Measurements from ENCODE around the gene CENPVL3. TPM values are rescaled to one million over a fixed set of nuclear protein-coding genes. Genes with fewer than 3 reads are reported as not detected.
"Not testable (repeated sequence)": the region's sequence is repeated elsewhere in the genome, so short reads cannot be mapped to it uniquely, and the experiment has no call there.

Gene CENPVL3
- total RNA-seq, result 4.6 and 5.4 TPM in 2 replicates
- long read RNA-seq, partial matches to known transcripts, result 0 of 3 reads
- long read RNA-seq, other reads (novel, unspliced or antisense), result 0 of 3 reads

DNA sequence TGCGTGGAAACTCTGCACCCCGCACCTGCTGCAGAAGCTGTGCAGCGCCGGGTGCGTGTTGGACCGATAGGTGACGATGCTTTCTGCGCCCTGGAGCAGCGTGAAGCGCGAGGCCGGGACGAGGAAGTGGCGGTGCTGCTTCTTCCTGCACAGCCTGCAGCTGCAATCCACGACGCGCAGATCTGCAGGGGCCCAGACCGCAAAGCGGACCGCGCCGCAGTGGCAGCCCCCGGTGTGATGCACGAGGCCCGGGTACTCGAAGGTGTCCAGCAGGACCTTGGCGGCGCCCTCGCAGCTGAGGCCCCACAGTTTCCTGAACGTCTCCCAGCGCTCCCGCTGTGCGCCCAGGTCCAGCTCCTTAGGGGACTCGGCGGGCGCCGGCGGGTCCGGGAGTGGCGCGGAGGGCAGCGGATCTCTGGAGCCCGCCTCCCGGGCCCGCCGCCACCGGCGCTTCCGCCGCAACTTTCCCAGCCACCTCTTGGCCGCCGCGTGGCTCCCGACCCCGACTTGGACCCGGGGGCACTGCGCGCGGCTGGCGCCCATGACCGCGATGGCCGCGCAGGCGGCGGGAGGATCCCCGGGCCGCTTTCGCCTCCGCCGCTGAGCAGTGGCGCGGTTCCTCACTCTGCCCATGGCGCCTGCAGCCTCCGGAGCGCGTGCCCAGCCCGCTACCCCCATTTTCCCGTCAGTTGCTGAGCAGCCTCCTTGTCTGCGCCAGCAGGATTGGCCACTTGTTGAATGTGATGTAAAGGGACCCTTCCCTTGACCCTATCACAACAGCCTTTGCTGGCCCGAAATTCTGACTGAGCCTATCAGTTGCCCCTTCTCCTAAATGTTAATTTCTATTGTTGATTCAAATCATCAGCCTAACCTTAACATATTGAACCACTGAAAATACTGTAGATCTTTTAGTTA, at the start of gene CENPVL3:
CENPVL3 (minus strand) TSS at position 672 of the 915 bp plus-strand sequence; CDS start at position 633, 39 bp downstream.
- Mint-ChIP-seq H3K27ac (peak within 1 kb of the TSS; percentile 54), H3K27me3 (peaks cover 11% of the 10 kb centered on the region), H3K4me3 (ENCODE audit: low read depth) (peak within 1 kb of the TSS; percentile 83), H3K9me3 (ENCODE audit: low read depth) (peaks cover 32% of the 10 kb centered on the region)
- H3K4me1 Mint-ChIP-seq (ENCODE audit: low read depth); H3K36me3 Mint-ChIP-seq (ENCODE audit: insufficient read depth): not testable (repeated sequence)
- DNase-seq (ENCODE audit: low spot score, unreplicated experiment), result peak; percentile 18

DNA sequence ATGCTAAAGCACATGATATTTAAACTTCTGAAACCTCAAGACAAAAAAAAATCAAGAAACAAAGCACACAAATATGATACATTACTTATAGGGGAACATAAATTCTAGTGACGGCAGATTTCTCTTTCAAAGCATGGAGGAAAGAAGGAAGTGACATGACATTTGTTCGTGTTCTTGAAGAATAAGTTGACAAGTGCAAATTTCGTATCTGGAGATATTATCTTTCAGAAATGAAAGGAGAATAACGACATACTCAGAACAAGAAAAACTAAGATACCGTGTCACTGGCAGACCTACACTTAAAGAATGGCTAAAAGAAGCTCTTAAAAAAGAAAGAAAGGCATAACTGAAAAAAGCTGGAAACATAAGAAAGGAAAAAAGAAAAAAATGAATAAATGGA, 47.3 kb upstream of the CENPVL3 start:
- Mint-ChIP-seq H3K27me3 (peaks cover 6% of the 10 kb centered on the region), H3K36me3 (ENCODE audit: insufficient read depth) (no peaks in the 10 kb centered on the region), H3K9me3 (ENCODE audit: low read depth) (peaks cover 20% of the 10 kb centered on the region), H3K27ac (no peak overlapping the region), H3K4me3 (ENCODE audit: low read depth) (no peak overlapping the region), H3K4me1 (ENCODE audit: low read depth) (no peaks in the 10 kb centered on the region)
- TF ChIP-seq, protein P1, sequence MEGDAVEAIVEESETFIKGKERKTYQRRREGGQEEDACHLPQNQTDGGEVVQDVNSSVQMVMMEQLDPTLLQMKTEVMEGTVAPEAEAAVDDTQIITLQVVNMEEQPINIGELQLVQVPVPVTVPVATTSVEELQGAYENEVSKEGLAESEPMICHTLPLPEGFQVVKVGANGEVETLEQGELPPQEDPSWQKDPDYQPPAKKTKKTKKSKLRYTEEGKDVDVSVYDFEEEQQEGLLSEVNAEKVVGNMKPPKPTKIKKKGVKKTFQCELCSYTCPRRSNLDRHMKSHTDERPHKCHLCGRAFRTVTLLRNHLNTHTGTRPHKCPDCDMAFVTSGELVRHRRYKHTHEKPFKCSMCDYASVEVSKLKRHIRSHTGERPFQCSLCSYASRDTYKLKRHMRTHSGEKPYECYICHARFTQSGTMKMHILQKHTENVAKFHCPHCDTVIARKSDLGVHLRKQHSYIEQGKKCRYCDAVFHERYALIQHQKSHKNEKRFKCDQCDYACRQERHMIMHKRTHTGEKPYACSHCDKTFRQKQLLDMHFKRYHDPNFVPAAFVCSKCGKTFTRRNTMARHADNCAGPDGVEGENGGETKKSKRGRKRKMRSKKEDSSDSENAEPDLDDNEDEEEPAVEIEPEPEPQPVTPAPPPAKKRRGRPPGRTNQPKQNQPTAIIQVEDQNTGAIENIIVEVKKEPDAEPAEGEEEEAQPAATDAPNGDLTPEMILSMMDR (IDR thresholded peaks at IDR 0.05; ENCODE audit: unreplicated experiment), result no peak
- DNase-seq (ENCODE audit: low spot score, unreplicated experiment), result no peak

DNA sequence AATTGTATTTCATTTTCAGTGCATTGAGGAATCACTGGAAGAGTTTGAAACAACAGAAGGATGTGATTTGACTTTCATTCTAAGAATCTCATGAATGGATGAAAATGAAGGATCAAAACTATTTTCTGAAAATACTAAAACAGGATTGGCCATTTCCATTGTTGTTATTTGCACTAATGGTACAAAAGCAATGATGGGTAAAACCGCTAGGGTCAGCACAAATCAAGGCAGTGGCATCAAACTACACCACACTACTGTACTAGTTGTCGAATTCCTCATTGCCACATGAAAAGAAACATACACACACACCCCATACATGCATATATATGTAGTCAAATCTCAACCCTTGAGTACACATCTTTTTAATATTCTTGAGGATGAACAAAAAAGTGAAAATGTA, 24.7 kb upstream of the CENPVL3 start:
- TF ChIP-seq, protein P1 (IDR thresholded peaks at IDR 0.05; ENCODE audit: unreplicated experiment), result no peak
- H3K4me3 Mint-ChIP-seq (ENCODE audit: low read depth), result no peak overlapping the region
- H3K36me3 Mint-ChIP-seq (ENCODE audit: insufficient read depth), result no peaks in the 10 kb centered on the region
- no peak for DNase-seq (ENCODE audit: low spot score, unreplicated experiment)
- no peak overlapping the region for H3K27ac Mint-ChIP-seq
- H3K4me1 Mint-ChIP-seq (ENCODE audit: low read depth), result no peaks in the 10 kb centered on the region
- peaks cover 23% of the 10 kb centered on the region for H3K9me3 Mint-ChIP-seq (ENCODE audit: low read depth)
- peaks cover 13% of the 10 kb centered on the region for H3K27me3 Mint-ChIP-seq

DNA sequence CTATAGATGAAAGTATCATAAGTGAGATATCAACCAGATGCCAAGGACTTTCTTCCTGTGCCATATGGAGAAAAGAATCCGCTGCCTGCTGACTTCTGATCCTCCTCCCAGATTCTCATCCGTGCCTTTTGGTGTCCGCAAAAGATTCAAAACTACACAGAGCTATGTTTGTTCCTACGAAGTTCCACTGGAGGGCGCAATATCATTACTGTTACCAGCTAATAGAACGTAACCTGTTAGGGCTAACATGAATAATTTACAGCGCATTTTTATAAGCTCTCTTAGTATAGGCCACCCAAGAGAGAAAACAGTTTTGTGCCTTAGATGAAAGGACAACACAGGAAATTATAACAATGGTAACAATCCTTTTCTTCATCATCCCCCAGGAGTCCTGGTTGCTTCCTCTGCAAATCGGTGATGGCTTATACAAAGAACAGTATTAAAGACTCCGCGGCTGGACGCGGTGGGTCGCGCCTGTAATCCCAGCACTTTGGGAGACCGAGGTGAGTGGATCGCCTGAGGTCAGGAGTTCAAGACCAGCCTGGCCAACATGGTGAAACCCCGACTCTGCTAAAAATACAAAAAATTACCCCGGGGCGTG, 22.8 kb upstream of the CENPVL3 start:
- H3K36me3 Mint-ChIP-seq (ENCODE audit: insufficient read depth), result no peaks in the 10 kb centered on the region
- H3K4me3 Mint-ChIP-seq (ENCODE audit: low read depth), result no peak overlapping the region
- H3K27me3 Mint-ChIP-seq, result peaks cover 13% of the 10 kb centered on the region
- peaks cover 14% of the 10 kb centered on the region for H3K9me3 Mint-ChIP-seq (ENCODE audit: low read depth)
- TF ChIP-seq, protein P1 (IDR thresholded peaks at IDR 0.05; ENCODE audit: unreplicated experiment), result peak; percentile 67
- no peak overlapping the region for H3K27ac Mint-ChIP-seq
- no peaks in the 10 kb centered on the region for H3K4me1 Mint-ChIP-seq (ENCODE audit: low read depth)
- DNase-seq (ENCODE audit: low spot score, unreplicated experiment), result no peak

DNA sequence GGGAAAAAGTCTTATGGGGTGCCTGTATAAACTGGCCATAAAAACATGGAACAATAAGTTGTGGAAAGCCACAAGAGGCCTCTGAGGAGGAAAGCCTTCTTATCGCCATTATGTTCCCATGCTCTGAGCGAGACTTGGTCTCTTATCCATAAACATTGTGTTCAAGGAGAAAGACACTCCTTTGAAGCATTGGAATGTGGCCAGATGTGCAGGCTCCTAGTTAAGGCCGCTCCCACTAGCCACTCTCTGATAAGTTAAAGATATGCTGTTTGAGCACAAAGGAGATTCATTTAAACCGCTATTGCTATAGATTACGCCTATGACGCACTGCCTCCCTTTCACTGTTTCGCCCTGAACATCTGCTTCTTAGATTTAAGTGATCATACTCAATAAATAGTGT, 17.8 kb upstream of the CENPVL3 start:
- peaks cover 14% of the 10 kb centered on the region for H3K9me3 Mint-ChIP-seq (ENCODE audit: low read depth)
- not testable (repeated sequence) for H3K27ac Mint-ChIP-seq; H3K4me3 Mint-ChIP-seq (ENCODE audit: low read depth)

DNA sequence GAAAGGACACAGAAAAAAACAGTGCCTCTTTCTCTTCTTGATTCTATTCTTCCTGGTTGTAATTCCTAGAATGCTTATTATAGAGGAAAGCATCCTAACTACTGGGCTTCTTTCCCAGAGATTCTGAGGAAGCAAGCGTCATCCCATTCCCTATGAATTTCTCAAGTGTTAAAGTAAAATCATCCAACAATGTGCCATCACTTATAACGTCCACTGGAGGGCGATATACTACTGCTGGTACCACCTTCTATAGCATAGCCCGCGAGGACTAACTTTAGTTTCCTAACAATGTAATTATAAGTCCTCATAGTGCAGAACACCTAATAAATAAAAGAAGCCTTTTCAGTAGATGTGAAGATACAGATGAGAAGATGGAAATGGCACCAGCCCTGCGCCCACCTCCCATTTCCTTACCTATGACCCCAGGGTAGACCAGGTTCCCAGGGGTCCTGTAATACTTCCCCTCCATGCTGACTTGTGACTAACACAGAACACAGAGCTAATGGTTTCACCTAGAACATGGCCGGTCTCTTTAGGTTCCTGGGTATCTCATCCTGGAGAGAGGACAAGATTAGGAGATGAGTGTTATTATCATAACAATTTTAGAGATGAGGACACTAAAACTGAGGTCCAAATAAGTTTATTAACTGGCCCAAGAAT, 4.2 kb downstream of the CENPVL3 start:
- peaks cover 17% of the 10 kb centered on the region for H3K27me3 Mint-ChIP-seq
- H3K9me3 Mint-ChIP-seq (ENCODE audit: low read depth), result peaks cover 19% of the 10 kb centered on the region

More for the DNA sequence above, 17.8 kb upstream of the CENPVL3 start:
- peaks cover 10% of the 10 kb centered on the region for H3K27me3 Mint-ChIP-seq
- DNase-seq (ENCODE audit: low spot score, unreplicated experiment); H3K36me3 Mint-ChIP-seq (ENCODE audit: insufficient read depth); H3K4me1 Mint-ChIP-seq (ENCODE audit: low read depth): not testable (repeated sequence)

More for the DNA sequence above, 4.2 kb downstream of the CENPVL3 start:
- H3K36me3 Mint-ChIP-seq (ENCODE audit: insufficient read depth), result no peaks in the 10 kb centered on the region
- H3K4me3 Mint-ChIP-seq (ENCODE audit: low read depth), result no peak overlapping the region
- TF ChIP-seq, protein P1 (IDR thresholded peaks at IDR 0.05; ENCODE audit: unreplicated experiment), result peak; percentile 66
- no peak overlapping the region for H3K27ac Mint-ChIP-seq
- H3K4me1 Mint-ChIP-seq (ENCODE audit: low read depth), result peaks cover 1% of the 10 kb centered on the region
- DNase-seq (ENCODE audit: low spot score, unreplicated experiment), result no peak
